HEK293 (cell line): Measurements from ENCODE around the gene CDON.
A peak's percentile ranks its signal among the peaks of the same experiment; 100 is the strongest.

Experiments
- CTCF ChIA-PET: fragments of 350-600 bp; formaldehyde crosslinking; extraction: SDS; loops from one replicate; lab custom pipeline; 2021; ENCODE audit warnings: antibody characterized with exemption; lab: Yijun Ruan, JAX
- POLR2A ChIA-PET: fragments of 300-600 bp; formaldehyde crosslinking; extraction: SDS; loops from one replicate; lab custom pipeline; 2020; ENCODE audit warnings: antibody characterized with exemption, inconsistent platforms; lab: Yijun Ruan, JAX
- H3K27ac ChIP-seq: fragments of 200-500 bp; sonication (Bioruptor generic); 2 replicates; pipeline ENCODE4 v1.5.1; 2014; ENCODE audit warnings: low read depth, low read length, control low read depth, inconsistent platforms; ENCODE audit errors: extremely low read depth
- H3K36me3 ChIP-seq, 2 experiments: fragments of 200-500 bp in 1 of 2; sonication (Bioruptor generic) in 1 of 2; 1 replicate in 1 of 2; 2 replicates in 1 of 2; pipeline ENCODE4 v1.5.1; 2014 to 2017; ENCODE audit warnings: inconsistent platforms in 2 of 2, low read length in 2 of 2; ENCODE audit not compliant: control insufficient read depth in 2 of 2, insufficient read depth in 1 of 2
- H3K4me1 ChIP-seq: fragments of 200-500 bp; sonication (Bioruptor generic); 2 replicates; pipeline ENCODE4 v1.5.1; 2014; ENCODE audit warnings: mild to moderate bottlenecking, low read length, inconsistent platforms; ENCODE audit not compliant: control insufficient read depth, insufficient read depth
- H3K4me3 ChIP-seq: 2 replicates; pipeline ENCODE4 v1.5.1; 2011; ENCODE audit warnings: low read depth, mild to moderate bottlenecking, control low read depth, low read length, moderate library complexity
- H3K9me3 ChIP-seq: fragments of 200-500 bp; sonication (Bioruptor generic); 2 replicates; pipeline ENCODE4 v1.5.1; 2014; ENCODE audit warnings: low read depth, low read length, inconsistent platforms; ENCODE audit not compliant: control insufficient read depth, insufficient read depth
- HOXA7 ChIP-seq: sonication (generic); formaldehyde crosslinking; IDR thresholded peaks from 2 replicates; pipeline ENCODE4 v1.8.1; 2022; ENCODE audit warnings: missing genetic modification reagents, borderline replicate concordance
- KLF1 ChIP-seq: fragments of 450-650 bp; formaldehyde crosslinking; IDR thresholded peaks from 2 replicates; pipeline ENCODE4 v1.5.1; 2016; ENCODE audit warnings: missing biosample characterization, missing genetic modification characterization
- KLF8 ChIP-seq: fragments of 450-650 bp; formaldehyde crosslinking; IDR thresholded peaks from 2 replicates; pipeline ENCODE4 v1.5.1; 2016; ENCODE audit warnings: missing biosample characterization, missing genetic modification characterization
- MZF1 ChIP-seq: fragments of 450-650 bp; formaldehyde crosslinking; IDR thresholded peaks from 2 replicates; pipeline ENCODE4 v1.5.1; 2017; ENCODE audit warnings: missing biosample characterization, missing genetic modification characterization, borderline replicate concordance
- SALL2 ChIP-seq: fragments of 450-650 bp; formaldehyde crosslinking; IDR thresholded peaks from 2 replicates; pipeline ENCODE4 v1.5.0; 2017; ENCODE audit warnings: missing biosample characterization, mild to moderate bottlenecking, missing genetic modification characterization, borderline replicate concordance
- SETDB1 ChIP-seq: IDR thresholded peaks from one replicate; pipeline ENCODE4 v1.6.1; 2017; ENCODE audit warnings: mild to moderate bottlenecking, low read length, moderate library complexity, mixed read lengths; ENCODE audit not compliant: insufficient read length
- WT1 ChIP-seq: fragments of 450-650 bp; formaldehyde crosslinking; IDR thresholded peaks from 2 replicates; pipeline ENCODE4 v1.5.1; 2016; ENCODE audit warnings: missing biosample characterization, missing genetic modification characterization
- ZBTB48 ChIP-seq: fragments of 450-650 bp; formaldehyde crosslinking; IDR thresholded peaks from 2 replicates; pipeline ENCODE4 v1.5.1; 2016; ENCODE audit warnings: missing biosample characterization, missing genetic modification characterization
- ZFHX2 ChIP-seq: fragments of 450-650 bp; formaldehyde crosslinking; conservative IDR thresholded peaks from 2 replicates; pipeline ENCODE4 v1.5.1; 2016; ENCODE audit warnings: missing biosample characterization, missing genetic modification characterization
- ZFP69B ChIP-seq: fragments of 450-650 bp; formaldehyde crosslinking; IDR thresholded peaks from 2 replicates; pipeline ENCODE4 v1.5.1; 2016; ENCODE audit warnings: missing biosample characterization, missing genetic modification characterization
- ZNF24 ChIP-seq: fragments of 450-650 bp; formaldehyde crosslinking; IDR thresholded peaks from 2 replicates; pipeline ENCODE4 v1.5.1; 2016; ENCODE audit warnings: missing biosample characterization, missing genetic modification characterization
- ZNF48 ChIP-seq: fragments of 450-650 bp; formaldehyde crosslinking; IDR thresholded peaks from 2 replicates; pipeline ENCODE4 v1.5.1; 2016; ENCODE audit warnings: missing biosample characterization, missing genetic modification characterization
- ZNF501 ChIP-seq: fragments of 450-650 bp; formaldehyde crosslinking; IDR thresholded peaks from 2 replicates; pipeline ENCODE4 v1.5.1; 2016; ENCODE audit warnings: missing biosample characterization, missing genetic modification characterization
- ZNF654 ChIP-seq: fragments of 450-650 bp; formaldehyde crosslinking; IDR thresholded peaks from 2 replicates; pipeline ENCODE4 v1.5.1; 2016; ENCODE audit warnings: low read depth, missing biosample characterization, missing genetic modification characterization
- ZNF660 ChIP-seq: fragments of 450-650 bp; IDR thresholded peaks from 2 replicates; pipeline ENCODE4 v1.5.1; 2018; ENCODE audit warnings: missing biosample characterization, mild to moderate bottlenecking, missing genetic modification characterization
- ZNF843 ChIP-seq: fragments of 450-650 bp; formaldehyde crosslinking; IDR thresholded peaks from 2 replicates; pipeline ENCODE4 v1.5.1; 2016; ENCODE audit warnings: missing biosample characterization, missing genetic modification characterization
- TF ChIP-seq, protein P1 (sequence below): fragments of 450-650 bp; formaldehyde crosslinking; IDR thresholded peaks from 2 replicates; pipeline ENCODE4 v1.5.1; 2016; ENCODE audit warnings: missing biosample characterization, missing genetic modification characterization
- TF ChIP-seq, protein P2 (sequence below): fragments of 450-650 bp; IDR thresholded peaks from 2 replicates; pipeline ENCODE4 v1.5.1; 2018; ENCODE audit warnings: missing biosample characterization, mild to moderate bottlenecking, missing genetic modification characterization
- TF ChIP-seq, protein P3 (sequence below): fragments of 450-650 bp; formaldehyde crosslinking; IDR thresholded peaks from 2 replicates; pipeline ENCODE4 v1.5.1; 2016; ENCODE audit warnings: missing biosample characterization, missing genetic modification characterization
- TF ChIP-seq, protein P4 (sequence below): fragments of 450-650 bp; formaldehyde crosslinking; IDR thresholded peaks from 2 replicates; pipeline ENCODE4 v1.5.1; 2016; ENCODE audit warnings: missing biosample characterization, missing genetic modification characterization
- TF ChIP-seq, protein P5 (sequence below): fragments of 450-650 bp; formaldehyde crosslinking; IDR thresholded peaks from 2 replicates; pipeline ENCODE4 v1.5.1; 2016; ENCODE audit warnings: missing biosample characterization, missing genetic modification characterization

CDON gene, protein sequence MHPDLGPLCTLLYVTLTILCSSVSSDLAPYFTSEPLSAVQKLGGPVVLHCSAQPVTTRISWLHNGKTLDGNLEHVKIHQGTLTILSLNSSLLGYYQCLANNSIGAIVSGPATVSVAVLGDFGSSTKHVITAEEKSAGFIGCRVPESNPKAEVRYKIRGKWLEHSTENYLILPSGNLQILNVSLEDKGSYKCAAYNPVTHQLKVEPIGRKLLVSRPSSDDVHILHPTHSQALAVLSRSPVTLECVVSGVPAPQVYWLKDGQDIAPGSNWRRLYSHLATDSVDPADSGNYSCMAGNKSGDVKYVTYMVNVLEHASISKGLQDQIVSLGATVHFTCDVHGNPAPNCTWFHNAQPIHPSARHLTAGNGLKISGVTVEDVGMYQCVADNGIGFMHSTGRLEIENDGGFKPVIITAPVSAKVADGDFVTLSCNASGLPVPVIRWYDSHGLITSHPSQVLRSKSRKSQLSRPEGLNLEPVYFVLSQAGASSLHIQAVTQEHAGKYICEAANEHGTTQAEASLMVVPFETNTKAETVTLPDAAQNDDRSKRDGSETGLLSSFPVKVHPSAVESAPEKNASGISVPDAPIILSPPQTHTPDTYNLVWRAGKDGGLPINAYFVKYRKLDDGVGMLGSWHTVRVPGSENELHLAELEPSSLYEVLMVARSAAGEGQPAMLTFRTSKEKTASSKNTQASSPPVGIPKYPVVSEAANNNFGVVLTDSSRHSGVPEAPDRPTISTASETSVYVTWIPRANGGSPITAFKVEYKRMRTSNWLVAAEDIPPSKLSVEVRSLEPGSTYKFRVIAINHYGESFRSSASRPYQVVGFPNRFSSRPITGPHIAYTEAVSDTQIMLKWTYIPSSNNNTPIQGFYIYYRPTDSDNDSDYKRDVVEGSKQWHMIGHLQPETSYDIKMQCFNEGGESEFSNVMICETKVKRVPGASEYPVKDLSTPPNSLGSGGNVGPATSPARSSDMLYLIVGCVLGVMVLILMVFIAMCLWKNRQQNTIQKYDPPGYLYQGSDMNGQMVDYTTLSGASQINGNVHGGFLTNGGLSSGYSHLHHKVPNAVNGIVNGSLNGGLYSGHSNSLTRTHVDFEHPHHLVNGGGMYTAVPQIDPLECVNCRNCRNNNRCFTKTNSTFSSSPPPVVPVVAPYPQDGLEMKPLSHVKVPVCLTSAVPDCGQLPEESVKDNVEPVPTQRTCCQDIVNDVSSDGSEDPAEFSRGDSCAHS (N-terminal part only)

DNA sequence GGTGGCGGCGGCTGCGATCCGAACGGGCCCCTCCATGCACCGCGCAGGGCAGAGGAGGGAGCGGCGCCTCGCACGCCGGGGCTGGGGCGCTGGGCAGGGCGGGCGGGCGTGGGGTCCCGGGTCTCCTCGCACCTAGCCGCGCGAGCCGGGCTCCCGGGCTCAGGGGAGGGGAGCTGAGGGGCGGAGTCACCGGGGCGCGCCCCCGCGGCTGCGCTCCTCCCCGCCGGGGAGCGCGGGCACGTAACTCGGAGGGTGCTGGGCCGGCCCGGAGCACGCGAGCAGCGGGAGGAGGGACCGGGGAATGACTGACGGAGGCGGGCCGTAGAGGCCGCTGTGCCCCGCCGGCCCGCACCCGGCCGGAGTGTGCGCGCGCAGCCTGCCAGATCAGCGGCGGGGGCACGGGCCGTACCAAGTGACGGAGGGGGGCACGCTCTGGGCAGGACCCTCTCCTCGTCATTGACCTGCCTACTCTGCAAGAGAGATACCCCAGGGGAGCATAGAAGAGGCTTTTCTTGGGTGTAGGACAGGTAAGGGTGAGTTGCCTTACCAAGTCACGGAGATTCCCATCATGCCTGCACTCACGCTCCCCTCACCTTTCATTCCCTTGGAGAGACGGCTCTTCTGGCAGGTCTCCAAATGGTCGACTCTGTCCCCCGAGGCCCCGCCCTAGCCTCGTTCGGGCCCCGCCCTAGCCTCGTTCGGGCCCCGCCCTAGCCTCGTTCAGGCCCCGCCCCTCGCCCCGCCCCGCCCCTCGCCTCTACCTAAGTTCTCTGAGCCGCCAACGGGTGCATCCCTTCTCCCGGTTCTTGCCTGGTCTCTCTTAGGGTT, at the start of gene CDON:
Gene CDON (minus strand): TSS at position 188 of the 828 bp plus-strand sequence. CDS start 39,390 bp downstream, outside the sequence.
- Histone ChIP-seq H3K4me1 (peaks cover 13% of the 10 kb centered on the region), H3K9me3 (no peaks in the 10 kb centered on the region), H3K27ac (peak within 1 kb of the TSS; percentile 99), H3K4me3 (peak within 1 kb of the TSS; percentile 62), H3K36me3 (no peaks in the 10 kb centered on the region)
- ChIA-PET POLR2A (interaction anchor here (0.6 to 1.5 kb wide), 4 partner anchors 10 to 69 kb away, joined by 3 to 6 read pairs (median 4); no protein-coding TSS in a partner anchor), CTCF (interaction anchor here (0.8 to 3.6 kb wide), 5 partner anchors 17 to 131 kb away, joined by 3 to 34 read pairs (median 4); no protein-coding TSS in a partner anchor)
- TF ChIP-seq ZFHX2 (peak; percentile 42), ZNF654 (no peak), ZBTB48 (tag by site-specific recombination) (no peak), KLF8 (tag by site-specific recombination) (peak; percentile 93), MZF1 (no peak), ZNF660 (tag by site-specific recombination) (peak; percentile 75; the same call in 1 of the 2 replicates), HOXA7 (CRISPR knock-in tag) (no peak), ZNF24 (tag by site-specific recombination) (peak; percentile 85), ZNF843 (tag by site-specific recombination) (peak; percentile 67; the same call in 1 of the 2 replicates), ZNF501 (tag by site-specific recombination) (peak; percentile 71; the same call in 1 of the 2 replicates), WT1 (tag by site-specific recombination) (peak; percentile 50; the same call in 1 of the 2 replicates), ZFP69B (tag by site-specific recombination) (0 out of 2 replicates have a peak, but pooled peaks have one; percentile 34), KLF1 (tag by site-specific recombination) (peak; percentile 62), SETDB1 (no peak), ZNF48 (tag by site-specific recombination) (no peak), SALL2 (tag by site-specific recombination) (peak; percentile 77; the same call in 1 of the 2 replicates)
- TF ChIP-seq, protein P1, sequence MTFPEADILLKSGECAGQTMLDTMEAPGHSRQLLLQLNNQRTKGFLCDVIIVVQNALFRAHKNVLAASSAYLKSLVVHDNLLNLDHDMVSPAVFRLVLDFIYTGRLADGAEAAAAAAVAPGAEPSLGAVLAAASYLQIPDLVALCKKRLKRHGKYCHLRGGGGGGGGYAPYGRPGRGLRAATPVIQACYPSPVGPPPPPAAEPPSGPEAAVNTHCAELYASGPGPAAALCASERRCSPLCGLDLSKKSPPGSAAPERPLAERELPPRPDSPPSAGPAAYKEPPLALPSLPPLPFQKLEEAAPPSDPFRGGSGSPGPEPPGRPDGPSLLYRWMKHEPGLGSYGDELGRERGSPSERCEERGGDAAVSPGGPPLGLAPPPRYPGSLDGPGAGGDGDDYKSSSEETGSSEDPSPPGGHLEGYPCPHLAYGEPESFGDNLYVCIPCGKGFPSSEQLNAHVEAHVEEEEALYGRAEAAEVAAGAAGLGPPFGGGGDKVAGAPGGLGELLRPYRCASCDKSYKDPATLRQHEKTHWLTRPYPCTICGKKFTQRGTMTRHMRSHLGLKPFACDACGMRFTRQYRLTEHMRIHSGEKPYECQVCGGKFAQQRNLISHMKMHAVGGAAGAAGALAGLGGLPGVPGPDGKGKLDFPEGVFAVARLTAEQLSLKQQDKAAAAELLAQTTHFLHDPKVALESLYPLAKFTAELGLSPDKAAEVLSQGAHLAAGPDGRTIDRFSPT (tag by site-specific recombination), result peak; percentile 73; the same call in 1 of the 2 replicates
- TF ChIP-seq, protein P2, sequence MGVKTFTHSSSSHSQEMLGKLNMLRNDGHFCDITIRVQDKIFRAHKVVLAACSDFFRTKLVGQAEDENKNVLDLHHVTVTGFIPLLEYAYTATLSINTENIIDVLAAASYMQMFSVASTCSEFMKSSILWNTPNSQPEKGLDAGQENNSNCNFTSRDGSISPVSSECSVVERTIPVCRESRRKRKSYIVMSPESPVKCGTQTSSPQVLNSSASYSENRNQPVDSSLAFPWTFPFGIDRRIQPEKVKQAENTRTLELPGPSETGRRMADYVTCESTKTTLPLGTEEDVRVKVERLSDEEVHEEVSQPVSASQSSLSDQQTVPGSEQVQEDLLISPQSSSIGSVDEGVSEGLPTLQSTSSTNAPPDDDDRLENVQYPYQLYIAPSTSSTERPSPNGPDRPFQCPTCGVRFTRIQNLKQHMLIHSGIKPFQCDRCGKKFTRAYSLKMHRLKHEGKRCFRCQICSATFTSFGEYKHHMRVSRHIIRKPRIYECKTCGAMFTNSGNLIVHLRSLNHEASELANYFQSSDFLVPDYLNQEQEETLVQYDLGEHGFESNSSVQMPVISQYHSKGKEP (tag by site-specific recombination), result 0 out of 2 replicates have a peak, but pooled peaks have one; percentile 22
- TF ChIP-seq, protein P3, sequence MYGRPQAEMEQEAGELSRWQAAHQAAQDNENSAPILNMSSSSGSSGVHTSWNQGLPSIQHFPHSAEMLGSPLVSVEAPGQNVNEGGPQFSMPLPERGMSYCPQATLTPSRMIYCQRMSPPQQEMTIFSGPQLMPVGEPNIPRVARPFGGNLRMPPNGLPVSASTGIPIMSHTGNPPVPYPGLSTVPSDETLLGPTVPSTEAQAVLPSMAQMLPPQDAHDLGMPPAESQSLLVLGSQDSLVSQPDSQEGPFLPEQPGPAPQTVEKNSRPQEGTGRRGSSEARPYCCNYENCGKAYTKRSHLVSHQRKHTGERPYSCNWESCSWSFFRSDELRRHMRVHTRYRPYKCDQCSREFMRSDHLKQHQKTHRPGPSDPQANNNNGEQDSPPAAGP (tag by site-specific recombination), result peak; percentile 91
- TF ChIP-seq, protein P4, sequence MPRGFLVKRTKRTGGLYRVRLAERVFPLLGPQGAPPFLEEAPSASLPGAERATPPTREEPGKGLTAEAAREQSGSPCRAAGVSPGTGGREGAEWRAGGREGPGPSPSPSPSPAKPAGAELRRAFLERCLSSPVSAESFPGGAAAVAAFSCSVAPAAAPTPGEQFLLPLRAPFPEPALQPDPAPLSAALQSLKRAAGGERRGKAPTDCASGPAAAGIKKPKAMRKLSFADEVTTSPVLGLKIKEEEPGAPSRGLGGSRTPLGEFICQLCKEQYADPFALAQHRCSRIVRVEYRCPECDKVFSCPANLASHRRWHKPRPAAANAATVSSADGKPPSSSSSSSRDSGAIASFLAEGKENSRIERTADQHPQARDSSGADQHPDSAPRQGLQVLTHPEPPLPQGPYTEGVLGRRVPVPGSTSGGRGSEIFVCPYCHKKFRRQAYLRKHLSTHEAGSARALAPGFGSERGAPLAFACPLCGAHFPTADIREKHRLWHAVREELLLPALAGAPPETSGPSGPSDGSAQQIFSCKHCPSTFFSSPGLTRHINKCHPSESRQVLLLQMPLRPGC (tag by site-specific recombination), result 0 out of 2 replicates have a peak, but pooled peaks have one; percentile 46
- TF ChIP-seq, protein P5, sequence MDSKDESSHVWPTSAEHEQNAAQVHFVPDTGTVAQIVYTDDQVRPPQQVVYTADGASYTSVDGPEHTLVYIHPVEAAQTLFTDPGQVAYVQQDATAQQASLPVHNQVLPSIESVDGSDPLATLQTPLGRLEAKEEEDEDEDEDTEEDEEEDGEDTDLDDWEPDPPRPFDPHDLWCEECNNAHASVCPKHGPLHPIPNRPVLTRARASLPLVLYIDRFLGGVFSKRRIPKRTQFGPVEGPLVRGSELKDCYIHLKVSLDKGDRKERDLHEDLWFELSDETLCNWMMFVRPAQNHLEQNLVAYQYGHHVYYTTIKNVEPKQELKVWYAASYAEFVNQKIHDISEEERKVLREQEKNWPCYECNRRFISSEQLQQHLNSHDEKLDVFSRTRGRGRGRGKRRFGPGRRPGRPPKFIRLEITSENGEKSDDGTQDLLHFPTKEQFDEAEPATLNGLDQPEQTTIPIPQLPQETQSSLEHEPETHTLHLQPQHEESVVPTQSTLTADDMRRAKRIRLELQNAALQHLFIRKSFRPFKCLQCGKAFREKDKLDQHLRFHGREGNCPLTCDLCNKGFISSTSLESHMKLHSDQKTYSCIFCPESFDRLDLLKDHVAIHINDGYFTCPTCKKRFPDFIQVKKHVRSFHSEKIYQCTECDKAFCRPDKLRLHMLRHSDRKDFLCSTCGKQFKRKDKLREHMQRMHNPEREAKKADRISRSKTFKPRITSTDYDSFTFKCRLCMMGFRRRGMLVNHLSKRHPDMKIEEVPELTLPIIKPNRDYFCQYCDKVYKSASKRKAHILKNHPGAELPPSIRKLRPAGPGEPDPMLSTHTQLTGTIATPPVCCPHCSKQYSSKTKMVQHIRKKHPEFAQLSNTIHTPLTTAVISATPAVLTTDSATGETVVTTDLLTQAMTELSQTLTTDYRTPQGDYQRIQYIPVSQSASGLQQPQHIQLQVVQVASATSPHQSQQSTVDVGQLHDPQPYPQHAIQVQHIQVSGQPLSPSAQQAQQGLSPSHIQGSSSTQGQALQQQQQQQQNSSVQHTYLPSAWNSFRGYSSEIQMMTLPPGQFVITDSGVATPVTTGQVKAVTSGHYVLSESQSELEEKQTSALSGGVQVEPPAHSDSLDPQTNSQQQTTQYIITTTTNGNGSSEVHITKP (tag by site-specific recombination), result peak; percentile 100
